Effector memory CD8-positive, alpha-beta T cell (primary cell): ENCODE measurements around the gene PACRG.

ENCODE experiments used
- ATAC-seq: fragments of 150-1000 bp; cut with Tn5 transposase; replicated peaks from 2 replicates; pipeline ENCODE4 v1.10.0; 2021; ENCODE audit warnings: mild to moderate bottlenecking, moderate library complexity
- DNase-seq, 3 experiments: peaks; one replicate each; pipeline ENCODE4 v3.0.0; 2021
- H3K27ac Mint-ChIP-seq, 2 donors: one replicate each; pipeline ENCODE4 v1.8.0; 2022; ENCODE audit warnings: mild to moderate bottlenecking in 2 of 2, mixed read lengths in 2 of 2, moderate library complexity in 2 of 2
- H3K27me3 Mint-ChIP-seq, 2 donors: one replicate each; pipeline ENCODE4 v1.8.0; 2022; ENCODE audit warnings: mixed read lengths in 2 of 2
- H3K36me3 Mint-ChIP-seq: one replicate; pipeline ENCODE4 v1.8.0; 2022; ENCODE audit warnings: mild to moderate bottlenecking, moderate library complexity, mixed read lengths; ENCODE audit not compliant: insufficient read depth
- H3K4me1 Mint-ChIP-seq, 2 donors: one replicate each; pipeline ENCODE4 v1.8.0; 2022; ENCODE audit warnings: low read depth in 2 of 2, mixed read lengths in 2 of 2
- H3K4me3 Mint-ChIP-seq, 2 donors: one replicate each; pipeline ENCODE4 v1.8.0; 2022; ENCODE audit warnings: mild to moderate bottlenecking in 2 of 2, mixed read lengths in 2 of 2, moderate library complexity in 2 of 2
- H3K9me3 Mint-ChIP-seq, 2 donors: one replicate each; pipeline ENCODE4 v1.8.0; 2022; ENCODE audit warnings: mixed read lengths in 2 of 2

PACRG gene

GRCh38 chr6:163331245-163331644 is 603.5 kb downstream of the PACRG start:
- Mint-ChIP-seq H3K4me3 (no peak overlapping the region), H3K9me3 (no peaks in the 10 kb centered on the region), H3K27me3 (peaks cover 24 to 40% of the 10 kb centered on the region in 2 donors), H3K36me3 (peaks cover 4% of the 10 kb centered on the region), H3K4me1 (peaks cover 0 to 2% of the 10 kb centered on the region in 2 donors), H3K27ac (no peak overlapping the region)
- ATAC-seq, result no peak
- DNase-seq, result no peak

DNA sequence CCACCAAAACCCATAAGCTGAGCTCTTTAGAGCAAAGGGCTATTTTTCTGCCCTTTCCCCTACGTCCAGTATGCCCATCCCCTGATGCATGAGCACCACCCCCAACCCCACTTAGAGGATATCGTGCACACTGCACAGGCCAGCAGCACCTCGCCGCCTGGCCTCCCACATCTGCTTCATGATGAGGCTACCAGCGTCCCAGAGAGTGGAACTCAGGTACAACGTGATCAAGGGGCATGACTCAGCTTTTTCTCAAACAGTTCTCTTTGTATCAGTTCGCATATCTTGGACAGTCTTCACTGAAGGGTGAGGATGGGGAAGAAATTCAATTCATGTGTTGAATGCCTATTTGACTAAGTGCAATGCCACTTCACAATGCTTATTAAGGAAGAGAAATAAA is 604.8 kb downstream of the PACRG start:
- DNase-seq (no peak), ATAC-seq (no peak)
- peaks cover 6% of the 10 kb centered on the region for H3K36me3 Mint-ChIP-seq
- peaks cover 30 to 48% of the 10 kb centered on the region in 2 donors for H3K27me3 Mint-ChIP-seq
- peaks cover 0 to 3% of the 10 kb centered on the region in 2 donors for H3K4me1 Mint-ChIP-seq
- H3K4me3 Mint-ChIP-seq, result no peak overlapping the region
- H3K27ac Mint-ChIP-seq, result no peak overlapping the region
- no peaks in the 10 kb centered on the region for H3K9me3 Mint-ChIP-seq

DNA sequence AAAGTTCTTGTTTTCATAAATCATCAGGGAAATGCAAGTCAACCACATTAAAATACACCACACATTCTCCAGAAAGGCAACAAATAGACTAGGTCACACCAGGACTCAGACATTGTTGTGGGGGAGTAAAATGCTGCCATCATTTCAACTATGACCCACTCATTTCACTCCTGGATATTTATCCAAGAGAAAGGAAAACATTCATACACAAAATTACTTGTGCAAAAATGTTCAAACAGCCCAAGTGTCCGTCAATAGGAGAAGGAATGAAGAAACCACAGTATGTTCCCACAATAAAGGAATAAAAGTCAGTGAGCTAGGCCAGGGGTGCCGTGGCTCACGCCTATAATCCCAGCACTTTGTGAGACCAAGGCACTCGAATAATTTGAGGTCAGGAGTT is 605.3 kb downstream of the PACRG start:
- ATAC-seq, result no peak
- H3K27ac Mint-ChIP-seq, result no peak overlapping the region
- DNase-seq, result no peak
- no peaks in the 10 kb centered on the region for H3K9me3 Mint-ChIP-seq
- H3K4me3 Mint-ChIP-seq, result no peak overlapping the region
- H3K36me3 Mint-ChIP-seq, result peaks cover 6% of the 10 kb centered on the region
- H3K27me3 Mint-ChIP-seq, result peaks cover 33 to 53% of the 10 kb centered on the region in 2 donors
- H3K4me1 Mint-ChIP-seq, result peaks cover 0 to 3% of the 10 kb centered on the region in 2 donors

DNA sequence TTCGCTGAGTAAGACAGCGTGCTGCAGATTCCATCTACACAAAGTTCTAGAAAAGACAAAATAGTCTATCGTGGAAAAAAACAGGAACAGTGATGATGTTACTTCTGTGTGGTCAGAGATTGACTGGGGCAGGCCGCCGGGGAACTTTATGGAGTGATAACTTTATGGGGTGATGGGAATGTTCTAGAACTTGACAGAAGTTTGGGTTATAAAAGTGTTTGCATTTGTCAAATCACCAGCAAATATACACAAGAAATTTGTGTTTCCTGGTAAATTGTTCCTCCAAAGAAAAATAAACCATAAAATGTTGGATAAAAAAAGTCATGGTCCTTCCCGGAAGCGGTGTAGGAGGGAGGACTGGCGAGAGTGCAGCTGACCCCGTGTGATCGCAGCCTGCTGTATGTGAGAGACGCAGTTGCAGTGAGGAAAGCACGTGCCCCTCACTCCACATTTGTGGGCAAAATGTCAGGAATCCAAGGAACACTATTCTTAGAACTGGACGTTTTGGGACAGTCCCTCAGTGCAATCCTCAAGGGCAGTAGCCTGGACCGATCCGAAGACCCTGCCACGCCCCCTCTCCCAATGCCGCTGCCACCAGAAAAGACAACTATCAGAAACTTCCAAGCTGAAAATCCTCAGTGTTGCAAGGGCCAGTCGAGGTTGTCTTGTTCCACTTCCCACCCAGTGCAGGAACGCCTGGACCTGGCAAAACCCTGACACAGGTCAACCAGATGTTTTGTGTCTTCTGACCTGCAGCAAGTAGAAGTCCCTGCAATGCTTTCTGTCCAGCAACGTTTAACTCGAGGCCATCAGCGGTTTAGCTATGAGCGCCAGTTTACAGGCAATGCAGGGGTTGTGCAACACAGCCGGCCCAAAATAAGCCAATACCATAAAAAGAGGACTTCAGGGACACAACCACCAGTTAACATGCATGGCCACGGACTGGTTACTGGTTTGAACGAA is 606.2 kb downstream of the PACRG start:
- Mint-ChIP-seq H3K27me3 (peaks cover 34 to 59% of the 10 kb centered on the region in 2 donors), H3K9me3 (no peaks in the 10 kb centered on the region), H3K4me1 (peaks cover 0 to 3% of the 10 kb centered on the region in 2 donors), H3K4me3 (no peak overlapping the region), H3K27ac (no peak overlapping the region), H3K36me3 (peaks cover 6% of the 10 kb centered on the region)
- DNase-seq (no peak), ATAC-seq (no peak)

DNA sequence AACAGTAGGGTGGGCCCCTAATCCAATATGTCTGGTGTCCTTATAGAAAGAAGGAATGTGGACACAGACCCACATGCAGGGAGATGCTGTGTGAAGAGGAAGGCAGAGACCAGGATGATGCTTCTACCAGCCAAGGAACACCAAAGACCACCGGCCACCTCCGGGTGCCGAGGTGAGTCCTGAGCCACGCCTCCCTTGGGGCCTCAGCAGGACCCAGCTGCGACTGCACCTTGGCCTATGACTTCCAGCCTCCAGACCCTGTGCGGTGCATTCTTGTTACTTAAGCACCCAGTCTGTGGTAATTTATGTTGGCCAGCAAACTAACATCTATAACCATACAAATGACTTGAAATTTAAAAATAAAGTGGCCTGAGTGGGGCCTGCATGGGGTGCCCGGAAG is 607.3 kb downstream of the PACRG start:
- Mint-ChIP-seq H3K27me3 (peaks cover 34 to 59% of the 10 kb centered on the region in 2 donors), H3K9me3 (no peaks in the 10 kb centered on the region), H3K27ac (no peak overlapping the region), H3K4me1 (peaks cover 0 to 3% of the 10 kb centered on the region in 2 donors), H3K36me3 (peaks cover 6% of the 10 kb centered on the region), H3K4me3 (no peak overlapping the region)
- ATAC-seq (no peak), DNase-seq (no peak)

DNA sequence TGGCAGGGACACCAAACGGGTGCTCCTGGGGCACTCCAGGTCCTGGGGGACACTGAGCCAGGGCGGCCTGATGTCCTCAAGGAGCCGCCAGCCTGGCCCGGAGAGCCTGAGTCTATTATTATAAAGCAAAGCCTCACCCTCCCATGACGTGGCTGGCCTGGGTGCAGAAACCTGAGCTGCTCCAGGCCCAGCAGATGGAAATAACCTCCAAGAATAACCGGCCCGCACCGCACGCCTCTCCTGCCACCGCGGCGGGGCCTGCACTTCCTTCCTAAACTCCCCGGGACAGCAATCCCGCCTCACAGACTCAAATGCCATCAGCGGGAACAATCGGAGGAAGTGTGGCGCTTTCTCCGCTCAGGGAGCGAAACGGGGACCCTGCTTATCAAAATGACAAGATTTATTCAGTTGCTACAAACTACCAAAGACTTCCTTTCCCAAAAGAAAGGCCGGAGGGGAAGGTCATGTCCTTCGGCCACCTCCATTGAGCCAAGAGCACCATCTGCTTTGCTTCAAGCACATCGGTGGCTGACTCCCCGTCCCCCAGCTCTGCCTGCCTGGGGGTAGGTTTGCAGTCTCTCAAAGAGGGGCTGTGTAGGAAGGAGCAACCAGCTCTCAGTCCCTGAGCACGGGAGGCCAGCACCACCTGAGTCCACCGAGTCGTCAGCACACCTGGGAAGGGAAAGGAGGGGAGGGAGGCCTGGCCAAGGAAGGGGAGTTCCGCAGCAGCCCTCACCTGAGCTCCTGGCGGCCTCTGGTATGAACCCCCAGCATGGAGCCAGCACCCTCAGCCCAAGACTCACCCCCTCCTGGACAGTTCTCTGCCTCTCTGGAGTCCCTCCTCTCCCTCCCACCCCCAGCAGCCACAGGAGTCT is 608.1 kb downstream of the PACRG start:
- Mint-ChIP-seq H3K4me1 (peaks cover 0 to 3% of the 10 kb centered on the region in 2 donors), H3K9me3 (no peaks in the 10 kb centered on the region), H3K27me3 (peaks cover 34 to 59% of the 10 kb centered on the region in 2 donors), H3K27ac (no peak overlapping the region), H3K4me3 (no peak overlapping the region), H3K36me3 (peaks cover 9% of the 10 kb centered on the region)
- ATAC-seq, result no peak
- no peak for DNase-seq

DNA sequence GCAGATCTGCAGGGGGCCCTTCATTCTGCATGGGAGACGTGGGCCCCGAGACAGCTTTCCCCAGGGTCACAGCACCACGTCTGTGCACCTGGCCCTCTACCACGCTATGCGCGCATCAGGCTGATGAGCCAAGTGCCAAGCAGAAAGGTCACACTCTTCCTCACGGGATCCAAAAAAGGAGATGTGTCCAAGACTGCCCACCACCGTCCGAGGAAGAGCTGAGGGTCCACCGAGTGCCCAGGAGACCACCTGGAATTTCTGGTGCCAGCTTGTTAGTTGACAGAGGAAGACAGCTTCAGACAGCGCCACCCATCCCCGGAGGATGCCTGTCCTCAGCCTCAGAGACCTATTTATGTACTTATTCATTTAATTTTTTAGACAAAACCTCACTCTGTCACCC is 609.2 kb downstream of the PACRG start:
- DNase-seq (no peak), ATAC-seq (no peak)
- Mint-ChIP-seq H3K27ac (no peak overlapping the region), H3K4me3 (no peak overlapping the region), H3K27me3 (peaks cover 34 to 59% of the 10 kb centered on the region in 2 donors), H3K4me1 (peaks cover 0 to 3% of the 10 kb centered on the region in 2 donors), H3K9me3 (no peaks in the 10 kb centered on the region), H3K36me3 (peaks cover 9% of the 10 kb centered on the region)

DNA sequence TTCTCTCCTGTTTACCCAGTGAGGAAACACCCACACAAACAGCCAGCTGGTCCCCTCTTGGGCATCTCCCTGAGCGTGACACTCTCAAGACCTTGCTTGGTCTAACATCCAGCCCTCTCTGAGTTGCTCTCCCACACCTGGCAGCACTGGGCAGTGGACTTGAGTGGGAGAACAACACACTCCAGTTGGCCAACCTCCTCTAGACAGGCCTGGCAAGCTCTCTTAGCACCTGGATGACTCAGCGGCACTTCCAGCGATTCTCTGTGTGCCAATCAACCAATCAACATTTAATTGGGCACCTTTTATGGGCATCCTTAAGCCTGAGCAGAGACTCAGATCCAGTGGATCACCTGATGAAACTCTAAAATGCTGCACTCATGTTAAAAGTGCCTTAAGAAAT is 610.2 kb downstream of the PACRG start:
- DNase-seq (no peak), ATAC-seq (no peak)
- H3K36me3 Mint-ChIP-seq, result peaks cover 9% of the 10 kb centered on the region
- no peak overlapping the region for H3K4me3 Mint-ChIP-seq
- H3K27ac Mint-ChIP-seq, result no peak overlapping the region
- H3K27me3 Mint-ChIP-seq, result peaks cover 28 to 52% of the 10 kb centered on the region in 2 donors
- H3K4me1 Mint-ChIP-seq, result peaks cover 0 to 3% of the 10 kb centered on the region in 2 donors
- no peaks in the 10 kb centered on the region for H3K9me3 Mint-ChIP-seq

DNA sequence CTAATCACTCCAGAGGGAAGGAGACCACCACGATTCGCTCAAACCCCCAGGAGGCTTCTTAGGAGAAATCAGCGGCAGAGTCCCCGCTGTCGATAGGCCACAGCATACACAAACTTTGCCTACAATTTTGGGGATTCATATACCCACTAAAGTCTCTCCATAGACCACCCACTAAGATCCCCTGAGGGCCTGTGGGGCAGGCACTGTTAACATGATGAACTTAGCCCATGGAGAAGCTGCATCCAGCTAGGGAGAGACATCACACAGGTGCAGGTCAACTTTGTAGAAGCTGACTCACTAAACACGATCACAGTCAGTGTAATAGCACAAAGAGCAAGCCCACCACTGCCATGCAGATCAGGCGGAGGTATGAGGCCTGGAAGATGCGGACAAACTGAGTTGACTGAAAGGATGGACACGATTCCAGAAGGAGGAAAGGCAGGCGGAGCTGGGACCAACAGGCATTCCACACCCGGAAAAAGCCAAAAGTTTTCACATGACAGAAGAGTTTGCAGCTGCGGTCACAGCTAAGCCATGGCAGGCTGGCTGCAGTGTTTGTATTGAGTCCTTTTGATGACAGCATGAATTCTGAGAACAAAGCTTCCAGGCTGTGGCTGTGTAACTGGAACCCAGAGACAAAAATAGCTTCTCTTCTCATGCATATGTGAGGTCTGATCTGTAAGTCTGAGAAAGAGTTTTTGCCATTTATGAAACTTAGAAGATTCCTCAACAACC is 611.1 kb downstream of the PACRG start:
- H3K27me3 Mint-ChIP-seq, result peaks cover 19 to 43% of the 10 kb centered on the region in 2 donors
- no peak for DNase-seq

DNA sequence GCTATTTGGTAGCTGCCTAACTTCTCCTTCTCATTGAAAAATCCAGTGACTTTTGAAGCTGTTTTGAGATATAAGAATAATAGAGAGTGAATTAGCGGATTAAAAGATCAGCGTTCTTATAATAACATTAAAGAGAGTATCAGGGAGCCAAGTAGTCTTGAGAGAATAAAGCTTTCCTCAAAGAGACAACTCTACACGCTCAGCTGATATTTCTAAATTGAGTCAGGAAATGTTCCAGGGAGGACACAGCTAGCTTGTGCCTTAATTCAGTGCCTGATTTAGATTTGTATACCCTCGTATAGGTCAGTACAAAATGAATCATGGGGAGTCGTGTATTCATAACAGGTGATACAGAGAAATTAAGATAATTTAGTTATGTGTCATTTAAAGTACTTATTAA is 611.7 kb downstream of the PACRG start:
- Mint-ChIP-seq H3K4me3 (no peak overlapping the region), H3K36me3 (peaks cover 5% of the 10 kb centered on the region), H3K27me3 (peaks cover 18 to 37% of the 10 kb centered on the region in 2 donors), H3K9me3 (no peaks in the 10 kb centered on the region), H3K27ac (no peak overlapping the region), H3K4me1 (peaks cover 0 to 3% of the 10 kb centered on the region in 2 donors)
- ATAC-seq (no peak), DNase-seq (no peak)

More for the DNA sequence above, 611.1 kb downstream of the PACRG start:
- no peak overlapping the region for H3K27ac Mint-ChIP-seq
- peaks cover 0 to 3% of the 10 kb centered on the region in 2 donors for H3K4me1 Mint-ChIP-seq
- ATAC-seq, result no peak
- no peak overlapping the region for H3K4me3 Mint-ChIP-seq
- no peaks in the 10 kb centered on the region for H3K9me3 Mint-ChIP-seq
- peaks cover 9% of the 10 kb centered on the region for H3K36me3 Mint-ChIP-seq

DNA sequence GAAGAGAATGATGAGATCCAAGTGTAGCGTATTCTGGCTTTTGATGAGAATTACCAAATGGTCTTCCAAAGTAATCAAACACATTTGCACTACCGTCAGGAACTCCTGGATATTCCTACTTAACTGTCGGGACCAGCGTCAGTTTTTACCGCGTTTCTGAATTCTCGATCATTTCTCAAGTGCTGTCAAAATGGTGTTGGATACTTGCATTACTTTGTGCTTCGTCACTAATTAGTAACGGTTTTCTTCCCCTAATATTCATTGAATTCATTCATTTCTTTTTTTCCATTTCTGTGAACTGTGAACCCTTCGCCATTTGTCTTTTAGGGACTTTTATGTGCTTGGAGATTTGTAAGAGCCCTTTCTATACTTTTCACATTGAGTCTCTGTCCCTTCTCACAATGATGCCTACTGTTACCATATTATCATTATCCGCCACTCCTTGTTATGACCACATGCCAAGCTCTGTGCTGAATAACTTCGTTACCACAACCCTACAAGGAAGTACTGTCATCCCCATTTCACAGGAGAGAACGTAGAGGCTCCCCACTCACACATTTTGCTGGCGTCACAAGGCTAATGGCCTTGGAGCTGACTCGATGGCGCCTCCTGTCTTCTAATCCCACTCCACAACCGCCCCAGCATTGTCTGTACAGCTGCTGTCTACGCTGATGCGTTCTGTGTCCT is 612.6 kb downstream of the PACRG start:
- DNase-seq, result no peak

DNA sequence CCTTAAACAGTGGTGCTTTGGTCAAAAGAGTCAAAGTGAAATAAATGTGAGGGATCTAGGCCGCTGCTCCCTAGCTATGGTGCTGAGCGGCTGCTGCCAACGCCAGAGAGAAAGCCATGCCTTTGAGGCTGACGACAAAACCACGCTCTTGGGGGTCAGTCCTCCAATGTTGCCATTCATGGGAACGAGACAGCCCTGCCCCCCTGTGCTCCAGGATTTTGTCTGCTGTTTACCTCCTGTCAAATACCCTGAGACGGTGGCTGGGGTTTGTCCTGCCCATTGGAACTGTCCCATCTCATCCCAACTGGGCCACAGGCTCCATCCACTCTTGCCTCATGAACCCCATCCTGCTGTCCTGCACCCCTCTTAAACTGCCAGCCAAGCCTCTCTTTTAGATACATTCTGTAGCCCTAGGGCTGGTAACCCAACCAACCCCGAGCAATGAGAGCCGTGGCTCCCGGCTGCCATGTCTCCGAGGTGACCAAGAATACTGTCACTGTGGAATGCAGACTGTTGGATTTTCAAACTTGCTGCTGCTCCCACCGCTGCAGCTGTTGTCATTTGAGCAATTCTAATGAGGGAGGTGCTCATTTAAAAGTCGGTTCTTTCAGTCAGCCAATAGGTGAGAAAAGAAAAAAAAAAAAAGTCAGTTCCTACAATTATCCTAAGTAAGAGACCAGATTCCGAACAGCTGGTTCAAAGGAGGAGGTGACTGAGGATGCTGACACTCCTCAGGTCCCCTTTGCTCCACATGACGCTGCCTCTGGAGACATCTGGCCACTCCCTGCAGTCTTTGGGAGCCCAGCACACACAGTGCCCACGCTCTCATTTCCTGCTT is 613.7 kb downstream of the PACRG start:
- Mint-ChIP-seq H3K27ac (no peak overlapping the region), H3K4me3 (no peak overlapping the region), H3K9me3 (no peaks in the 10 kb centered on the region), H3K4me1 (peaks cover 0 to 1% of the 10 kb centered on the region in 2 donors), H3K36me3 (peaks cover 5% of the 10 kb centered on the region), H3K27me3 (peaks cover 8 to 17% of the 10 kb centered on the region in 2 donors)
- no peak for ATAC-seq
- DNase-seq, result no peak

More for the DNA sequence above, 612.6 kb downstream of the PACRG start:
- no peak for ATAC-seq
- H3K9me3 Mint-ChIP-seq, result no peaks in the 10 kb centered on the region
- no peak overlapping the region for H3K27ac Mint-ChIP-seq
- H3K36me3 Mint-ChIP-seq, result peaks cover 5% of the 10 kb centered on the region
- H3K4me1 Mint-ChIP-seq, result peaks cover 0 to 3% of the 10 kb centered on the region in 2 donors
- peaks cover 18 to 28% of the 10 kb centered on the region in 2 donors for H3K27me3 Mint-ChIP-seq
- no peak overlapping the region for H3K4me3 Mint-ChIP-seq
